Umbilical cord (tissue), 2 donors: ENCODE data around the gene NDUFAF3. TPM values are rescaled to one million over a fixed set of nuclear protein-coding genes. Genes with fewer than 3 reads are reported as not detected.

Source experiments
- DNase-seq: peaks from one replicate; pipeline ENCODE4 v3.0.0-alpha.2; 2015; ENCODE audit warnings: low spot score
- total RNA-seq: library from RNA; depleted of rRNA; stranded (reverse); fragments of >200 nt; gene quantifications from one replicate; pipeline ENCODE4 v1.2.3, GENCODE V29; 2014; ENCODE audit warnings: low replicate concordance; ENCODE audit not compliant: insufficient read depth

NDUFAF3 gene
- total RNA-seq, 1 donor from 2014 or later, result 28.2 TPM

- peak; percentile 83 for DNase-seq
These were observed 3.8 kb upstream of the NDUFAF3 start, which contains the start of gene DALRD3 for GRCh38 chr3:49017971-49018706. Gene DALRD3 (minus strand): TSS chr3:49018580. CDS start chr3:49018564, 16 bp downstream.

- DNase-seq, result no peak
These were observed 3.3 kb upstream of the NDUFAF3 start for GRCh38 chr3:49018707-49019006.

GRCh38 chr3:49019941-49020329, 2.0 kb upstream of the NDUFAF3 start:
- no peak for DNase-seq

- DNase-seq, result peak; percentile 38
These were observed 1.4 kb upstream of the NDUFAF3 start for GRCh38 chr3:49020330-49021212.

DNA sequence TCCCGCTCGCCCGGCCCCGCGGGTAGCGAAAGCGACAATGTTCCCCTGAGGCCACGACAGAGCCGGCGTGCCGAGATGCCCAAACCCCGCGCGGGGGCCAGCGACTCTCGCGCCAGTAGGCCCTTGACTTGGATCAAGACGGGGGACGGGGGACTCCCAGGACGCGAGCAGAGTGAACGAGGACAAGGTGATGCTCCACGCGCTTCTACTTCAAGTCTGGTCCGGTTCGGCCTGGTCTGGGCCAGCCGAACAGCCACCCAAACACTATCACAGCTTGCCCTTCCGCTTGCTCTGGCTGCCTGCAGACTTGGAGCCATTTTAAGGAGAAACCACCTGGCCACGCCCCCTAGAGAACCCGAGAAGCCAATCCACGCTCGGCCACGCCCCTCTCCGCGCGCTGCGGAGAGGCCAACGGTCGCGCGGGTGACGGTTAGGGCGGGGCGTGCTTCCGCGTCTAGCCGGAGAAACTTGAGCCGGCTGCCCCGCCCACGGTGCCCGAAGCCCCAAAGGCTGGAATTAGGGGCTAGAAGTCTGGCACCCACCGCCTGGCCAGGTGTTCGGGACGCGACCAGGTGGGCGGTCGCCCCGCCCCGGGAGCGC, 608 bp upstream of the NDUFAF3 start:
- DNase-seq, result peak; percentile 99

DNA sequence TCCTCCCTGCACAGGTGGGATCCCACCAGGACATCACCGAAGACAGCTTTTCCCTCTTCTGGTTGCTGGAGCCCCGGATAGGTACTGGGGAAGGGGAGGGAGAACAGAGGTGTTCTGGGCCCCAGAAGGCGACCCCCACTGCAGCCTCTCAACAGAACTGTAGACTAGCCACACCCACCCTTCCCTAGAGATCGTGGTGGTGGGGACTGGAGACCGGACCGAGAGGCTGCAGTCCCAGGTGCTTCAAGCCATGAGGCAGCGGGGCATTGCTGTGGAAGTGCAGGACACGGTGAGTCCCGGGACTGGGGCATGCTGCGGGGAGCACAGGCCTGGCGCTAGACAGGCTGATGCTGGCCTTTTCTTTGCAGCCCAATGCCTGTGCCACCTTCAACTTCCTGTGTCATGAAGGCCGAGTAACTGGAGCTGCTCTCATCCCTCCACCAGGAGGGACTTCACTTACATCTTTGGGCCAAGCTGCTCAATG, 809 bp downstream of the NDUFAF3 start:
- no peak for DNase-seq

- no peak for DNase-seq
These were observed 1.9 kb downstream of the NDUFAF3 start for GRCh38 chr3:49023775-49024174.

DNA sequence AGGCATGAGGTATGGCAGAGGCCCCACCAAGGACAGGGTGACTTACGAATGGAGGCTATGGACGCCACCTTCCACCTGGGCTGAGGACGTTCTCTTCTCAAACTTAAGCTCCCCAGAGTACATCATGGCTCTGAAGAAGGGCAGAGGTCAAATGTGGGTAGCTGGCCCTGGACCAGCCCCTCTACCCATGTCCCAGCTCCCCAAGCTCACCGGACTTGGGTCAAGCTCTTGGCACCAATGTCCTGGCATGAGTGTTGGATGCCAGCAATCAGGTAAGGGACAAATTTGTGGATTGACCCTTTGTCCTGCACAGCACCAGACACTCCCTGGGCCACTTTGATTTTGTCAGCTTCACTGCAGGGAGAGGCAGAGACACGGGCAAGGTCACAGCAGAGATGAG, 2.5 kb downstream of the NDUFAF3 start:
- no peak for DNase-seq

DNA sequence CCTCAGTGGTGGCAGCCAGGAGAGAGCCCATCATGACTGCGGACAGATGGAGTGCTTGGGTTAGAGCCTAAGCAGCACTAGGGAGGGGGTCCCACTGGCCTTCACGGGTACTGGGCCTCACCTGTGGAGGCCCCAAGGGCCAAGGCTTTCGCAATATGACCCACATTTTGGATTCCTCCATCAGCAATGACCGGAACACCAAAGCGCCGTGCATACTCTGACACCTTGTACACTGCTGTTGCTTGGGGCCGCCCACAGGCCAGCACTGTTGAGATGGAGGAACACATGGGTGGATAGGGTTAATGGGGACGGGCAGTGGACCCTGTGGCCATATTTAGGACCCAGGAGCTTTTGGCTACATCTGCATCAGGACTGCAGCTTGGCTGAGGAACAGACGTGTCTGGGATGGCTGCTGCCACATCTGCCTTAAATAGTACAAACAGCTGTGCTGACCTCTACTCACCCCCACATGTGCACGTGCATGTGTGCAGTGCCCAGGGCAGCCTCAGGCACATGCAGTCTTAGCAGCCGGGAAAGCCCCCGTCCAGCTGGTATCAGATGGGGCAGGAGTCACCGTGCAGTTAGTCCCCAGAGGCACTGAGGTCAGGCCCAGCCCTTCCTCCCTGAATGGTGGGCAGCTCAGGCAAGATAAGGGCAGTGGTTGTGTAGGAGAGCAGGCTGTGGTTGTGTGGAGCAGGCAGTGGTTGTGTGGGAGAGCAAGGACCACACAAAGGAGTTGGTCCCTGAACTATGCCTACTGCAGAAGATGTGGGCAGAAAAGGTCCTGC, 3.3 kb downstream of the NDUFAF3 start:
- DNase-seq, result no peak

GRCh38 chr3:49025793-49026520, 4.0 kb downstream of the NDUFAF3 start:
- no peak for DNase-seq

DNA sequence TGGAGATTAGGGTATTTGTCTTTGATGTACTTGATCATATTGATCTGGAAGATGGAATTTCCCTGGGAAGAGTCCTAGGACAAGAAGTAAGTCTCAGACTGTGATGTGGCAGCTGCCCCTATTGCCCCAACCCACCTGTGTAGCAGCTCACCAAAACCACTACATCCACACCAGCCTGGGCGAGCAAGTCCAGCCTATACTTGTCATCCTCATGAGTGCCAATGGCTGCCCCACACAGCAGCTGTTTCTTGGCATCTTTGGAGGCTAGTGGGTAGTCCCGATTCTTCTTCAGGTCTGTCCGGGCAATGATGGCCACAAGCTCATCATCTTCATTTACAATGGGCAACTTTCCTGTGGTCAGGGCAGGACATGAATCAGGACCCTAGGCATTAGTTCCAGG, 4.6 kb downstream of the NDUFAF3 start:
- no peak for DNase-seq

DNA sequence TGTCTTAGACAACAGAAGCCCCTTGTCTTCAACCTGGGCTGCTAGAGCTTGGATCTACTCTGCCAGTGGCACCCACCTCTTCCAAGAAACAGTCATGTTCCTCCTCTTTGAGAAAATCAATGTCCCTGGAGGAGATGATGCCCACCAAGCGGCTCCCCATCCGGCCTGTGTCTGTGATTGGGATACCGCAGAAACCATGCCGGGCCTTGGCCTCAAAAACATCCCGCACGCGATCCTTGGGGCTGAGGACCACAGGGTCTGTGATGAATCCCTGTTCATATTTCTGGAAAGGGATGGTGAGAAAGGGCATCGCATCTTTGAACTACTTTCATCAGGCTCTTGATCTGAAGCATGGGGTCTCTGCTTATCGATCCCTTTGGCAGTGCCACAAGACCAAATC, 5.7 kb downstream of the NDUFAF3 start:
- DNase-seq, result no peak

- no peak for DNase-seq
These were observed 6.4 kb downstream of the NDUFAF3 start for GRCh38 chr3:49028298-49028672.

DNA sequence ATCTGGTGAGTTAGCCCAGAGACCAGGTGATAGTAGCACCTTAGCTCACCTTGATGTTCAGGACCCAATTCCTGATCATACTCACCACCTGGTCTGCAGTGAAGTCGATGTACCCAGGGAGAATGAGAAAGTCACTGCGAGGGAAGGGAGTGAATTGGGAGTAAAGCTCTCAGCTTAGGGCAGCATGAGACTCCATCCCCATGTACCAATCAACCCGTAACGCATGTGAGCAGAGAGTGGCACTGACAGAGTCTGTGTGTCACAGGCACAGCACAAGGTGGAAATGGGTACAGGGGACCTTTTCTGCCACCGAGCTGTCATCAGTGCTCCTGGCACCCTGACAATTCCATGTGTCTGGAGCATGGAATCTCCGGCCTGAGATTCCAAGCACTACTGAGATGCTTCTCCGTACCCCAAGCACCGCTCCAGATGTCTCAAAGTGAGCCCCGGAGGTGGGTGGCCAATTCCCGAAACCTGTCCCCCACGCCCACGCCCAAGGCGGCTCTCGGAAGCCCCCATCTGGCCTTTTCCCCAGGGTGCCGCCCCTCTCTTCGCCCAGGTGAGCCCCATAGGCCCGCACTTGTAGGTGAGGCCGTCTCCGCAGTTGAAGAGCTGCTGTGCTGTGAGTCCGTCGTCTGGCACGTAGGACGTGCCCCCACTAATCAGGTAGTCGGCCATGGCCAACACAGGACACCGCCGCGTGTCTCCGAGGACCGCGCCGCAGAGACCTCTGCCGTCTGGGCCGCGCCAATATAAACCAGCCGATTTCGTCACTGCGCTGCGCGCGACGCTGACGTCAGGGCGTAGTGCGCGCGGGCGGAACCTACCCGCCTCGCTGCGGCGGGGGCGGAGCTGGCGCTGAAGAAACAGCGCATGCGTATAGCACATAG, 7.0 kb downstream of the NDUFAF3 start, which contains the start of gene IMPDH2:
IMPDH2 (minus strand) TSS at position 726 of the 890 bp plus-strand sequence; CDS start at position 678, 48 bp downstream.
- DNase-seq, result peak; percentile 96

- no peak for DNase-seq
These were observed 7.6 kb downstream of the NDUFAF3 start for GRCh38 chr3:49029563-49029884.

DNA sequence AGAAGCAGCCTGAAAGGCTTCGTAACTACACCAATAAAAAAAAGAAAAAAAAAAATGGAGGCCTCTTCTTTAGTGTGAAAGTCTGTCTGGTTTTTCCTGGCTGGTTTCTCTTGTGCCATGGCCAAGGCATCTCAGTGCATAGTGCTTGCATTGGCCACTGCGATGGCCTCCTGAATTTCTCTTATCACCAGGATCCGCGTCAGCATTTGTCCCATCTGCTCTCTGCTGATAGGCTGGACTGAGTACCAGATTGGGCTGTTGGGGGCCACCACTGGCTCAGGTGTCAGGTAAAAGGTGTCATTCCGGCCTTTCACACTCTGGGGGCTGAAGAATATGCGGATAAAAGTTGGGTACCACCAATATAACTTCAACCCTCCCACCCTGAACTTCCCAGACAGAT, 8.4 kb downstream of the NDUFAF3 start:
- no peak for DNase-seq

GRCh38 chr3:49032646-49033304, 10.9 kb downstream of the NDUFAF3 start:
- DNase-seq, result no peak

DNA sequence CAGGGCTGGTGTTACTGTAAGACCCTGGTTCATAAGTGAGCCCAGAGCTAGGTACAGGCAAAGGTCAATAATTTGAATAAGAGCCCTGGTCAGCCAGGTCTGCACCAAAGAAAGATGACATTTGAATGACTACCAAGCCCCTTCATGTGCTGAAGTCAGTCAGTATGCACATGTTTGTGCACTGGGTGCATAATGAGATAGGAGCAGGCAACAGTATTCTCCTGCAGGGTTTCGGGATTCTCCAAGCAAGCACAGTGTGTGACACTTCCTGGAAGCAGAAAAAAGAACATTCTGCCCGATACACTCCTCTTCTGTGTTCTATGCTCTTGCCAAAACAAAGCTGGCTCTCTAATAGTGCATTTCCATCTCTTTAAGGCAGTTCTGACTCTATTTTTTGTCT, 12.7 kb downstream of the NDUFAF3 start:
- no peak for DNase-seq

DNA sequence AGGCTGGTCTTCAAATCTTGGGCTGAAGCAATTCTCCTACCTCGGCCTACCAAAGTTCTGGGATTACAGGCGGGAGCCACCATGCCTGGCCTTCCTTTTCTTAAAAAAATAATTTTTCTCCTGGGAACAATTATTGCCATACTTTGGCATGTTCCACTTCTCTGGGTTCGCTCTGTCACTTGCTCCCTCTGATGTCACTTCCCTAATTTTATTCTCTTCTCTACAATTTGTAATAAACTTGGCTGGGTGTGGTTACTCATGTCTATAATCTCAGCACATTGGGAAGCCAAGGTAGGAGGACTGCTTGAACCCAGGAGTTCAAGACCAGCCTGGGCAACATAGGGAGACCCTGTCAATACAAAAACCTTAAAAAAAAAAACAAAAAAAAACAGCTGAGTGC, 13.4 kb downstream of the NDUFAF3 start:
- no peak for DNase-seq
